ENCODE measurements around the gene IFT43. TPM values are rescaled to one million over a fixed set of nuclear protein-coding genes. Genes with fewer than 3 reads are reported as not detected.

The IFT43 gene
- total RNA-seq, 1 experiment from 2014 or later, result 20.0 TPM

DNA sequence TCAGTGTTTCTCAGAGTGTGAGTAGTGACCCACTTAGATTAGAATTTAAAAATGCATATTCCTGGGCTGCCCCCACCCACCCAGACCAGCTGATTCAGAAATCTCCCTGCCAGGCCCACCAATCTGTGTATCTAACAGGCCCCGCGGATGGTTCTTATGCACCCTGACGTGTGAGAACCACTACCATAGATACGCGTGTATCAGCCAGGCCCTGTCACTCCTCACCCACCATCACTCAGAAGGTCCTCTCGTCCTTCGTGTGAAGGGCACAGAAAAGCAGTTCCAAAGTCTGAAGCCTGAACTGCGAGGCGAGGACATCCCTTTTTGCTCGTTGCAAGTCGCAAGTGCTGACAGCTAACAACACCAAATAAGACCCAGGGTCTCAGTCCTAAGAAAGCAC, 72.4 kb downstream of the IFT43 start:
- Histone ChIP-seq H3K4me1 (ENCODE audit: control insufficient read depth, insufficient read depth, low read length) (no peaks in the 10 kb centered on the region), H3K27ac (ENCODE audit: low read length) (no peak overlapping the region), H3K36me3 (ENCODE audit: control insufficient read depth, insufficient read depth, low read length) (no peaks in the 10 kb centered on the region), H3K9me3 (ENCODE audit: control insufficient read depth, insufficient read depth, low read depth, low read length) (no peaks in the 10 kb centered on the region), H3K4me3 (ENCODE audit: low read depth in 2 of 2, low read length in 2 of 2) (no peak overlapping the region), H3K27me3 (ENCODE audit: control insufficient read depth, insufficient read depth, low read length) (no peaks in the 10 kb centered on the region)
- ATAC-seq, result no peak
- POLR2A ChIA-PET, result no interaction called here
- BruUV-seq (replicated peaks), result no TSS peak
- CTCF ChIA-PET, result no interaction called here
- in situ Hi-C loops (cut with HindIII; ENCODE audit: low pct_unique_long_range_greater_than_20kb, low sequenced_read_pairs), result no loop called here
- intact Hi-C loops (cut with micrococcal nuclease; ENCODE audit: unreplicated experiment), result loop anchor here (10.0 kb wide), 1 partner anchor 297 kb away; no protein-coding TSS in a partner anchor
- TF ChIP-seq, protein P1, sequence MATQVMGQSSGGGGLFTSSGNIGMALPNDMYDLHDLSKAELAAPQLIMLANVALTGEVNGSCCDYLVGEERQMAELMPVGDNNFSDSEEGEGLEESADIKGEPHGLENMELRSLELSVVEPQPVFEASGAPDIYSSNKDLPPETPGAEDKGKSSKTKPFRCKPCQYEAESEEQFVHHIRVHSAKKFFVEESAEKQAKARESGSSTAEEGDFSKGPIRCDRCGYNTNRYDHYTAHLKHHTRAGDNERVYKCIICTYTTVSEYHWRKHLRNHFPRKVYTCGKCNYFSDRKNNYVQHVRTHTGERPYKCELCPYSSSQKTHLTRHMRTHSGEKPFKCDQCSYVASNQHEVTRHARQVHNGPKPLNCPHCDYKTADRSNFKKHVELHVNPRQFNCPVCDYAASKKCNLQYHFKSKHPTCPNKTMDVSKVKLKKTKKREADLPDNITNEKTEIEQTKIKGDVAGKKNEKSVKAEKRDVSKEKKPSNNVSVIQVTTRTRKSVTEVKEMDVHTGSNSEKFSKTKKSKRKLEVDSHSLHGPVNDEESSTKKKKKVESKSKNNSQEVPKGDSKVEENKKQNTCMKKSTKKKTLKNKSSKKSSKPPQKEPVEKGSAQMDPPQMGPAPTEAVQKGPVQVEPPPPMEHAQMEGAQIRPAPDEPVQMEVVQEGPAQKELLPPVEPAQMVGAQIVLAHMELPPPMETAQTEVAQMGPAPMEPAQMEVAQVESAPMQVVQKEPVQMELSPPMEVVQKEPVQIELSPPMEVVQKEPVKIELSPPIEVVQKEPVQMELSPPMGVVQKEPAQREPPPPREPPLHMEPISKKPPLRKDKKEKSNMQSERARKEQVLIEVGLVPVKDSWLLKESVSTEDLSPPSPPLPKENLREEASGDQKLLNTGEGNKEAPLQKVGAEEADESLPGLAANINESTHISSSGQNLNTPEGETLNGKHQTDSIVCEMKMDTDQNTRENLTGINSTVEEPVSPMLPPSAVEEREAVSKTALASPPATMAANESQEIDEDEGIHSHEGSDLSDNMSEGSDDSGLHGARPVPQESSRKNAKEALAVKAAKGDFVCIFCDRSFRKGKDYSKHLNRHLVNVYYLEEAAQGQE (IDR thresholded peaks at IDR 0.05; ENCODE audit: insufficient read depth in 1 of 2, low read depth in 2 of 2, low read length in 1 of 2), result no peak
- no peak for TF ChIP-seq POLR2AphosphoS5 (IDR thresholded peaks at IDR 0.05; ENCODE audit: low read depth, low read length)
- no peak for TF ChIP-seq SIN3A (IDR thresholded peaks at IDR 0.05; ENCODE audit: borderline replicate concordance, insufficient read depth, low read depth, low read length)
- TF ChIP-seq, protein P2, sequence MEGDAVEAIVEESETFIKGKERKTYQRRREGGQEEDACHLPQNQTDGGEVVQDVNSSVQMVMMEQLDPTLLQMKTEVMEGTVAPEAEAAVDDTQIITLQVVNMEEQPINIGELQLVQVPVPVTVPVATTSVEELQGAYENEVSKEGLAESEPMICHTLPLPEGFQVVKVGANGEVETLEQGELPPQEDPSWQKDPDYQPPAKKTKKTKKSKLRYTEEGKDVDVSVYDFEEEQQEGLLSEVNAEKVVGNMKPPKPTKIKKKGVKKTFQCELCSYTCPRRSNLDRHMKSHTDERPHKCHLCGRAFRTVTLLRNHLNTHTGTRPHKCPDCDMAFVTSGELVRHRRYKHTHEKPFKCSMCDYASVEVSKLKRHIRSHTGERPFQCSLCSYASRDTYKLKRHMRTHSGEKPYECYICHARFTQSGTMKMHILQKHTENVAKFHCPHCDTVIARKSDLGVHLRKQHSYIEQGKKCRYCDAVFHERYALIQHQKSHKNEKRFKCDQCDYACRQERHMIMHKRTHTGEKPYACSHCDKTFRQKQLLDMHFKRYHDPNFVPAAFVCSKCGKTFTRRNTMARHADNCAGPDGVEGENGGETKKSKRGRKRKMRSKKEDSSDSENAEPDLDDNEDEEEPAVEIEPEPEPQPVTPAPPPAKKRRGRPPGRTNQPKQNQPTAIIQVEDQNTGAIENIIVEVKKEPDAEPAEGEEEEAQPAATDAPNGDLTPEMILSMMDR (IDR thresholded peaks at IDR 0.05), result no peak
- no peak for TF ChIP-seq TCF7L2 (IDR thresholded peaks at IDR 0.05; ENCODE audit: low read depth, low read length)
- no peak for DNase-seq (ENCODE audit: low read depth, low spot score)

DNA sequence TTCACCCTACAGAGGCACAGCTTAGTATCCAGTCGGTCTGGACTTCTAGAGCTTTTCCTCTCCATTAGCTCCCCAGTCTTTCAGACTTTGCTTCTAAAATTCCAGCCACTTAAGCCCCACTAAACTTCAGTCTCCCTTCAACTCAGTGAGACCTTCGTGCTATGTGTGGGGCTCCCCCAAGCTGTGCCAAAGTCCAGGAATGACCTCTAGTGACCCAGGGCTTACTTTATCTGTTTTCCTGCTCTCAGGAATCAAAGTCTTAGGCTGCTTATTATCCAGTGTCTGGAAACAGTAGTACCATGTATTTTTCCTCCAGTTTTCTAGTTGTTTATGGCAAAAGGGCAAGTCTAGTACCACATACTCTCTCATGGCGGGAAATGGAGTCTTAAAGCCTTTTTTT, 77.8 kb downstream of the IFT43 start:
- Histone ChIP-seq H3K36me3 (ENCODE audit: control insufficient read depth, insufficient read depth, low read length) (no peaks in the 10 kb centered on the region), H3K4me3 (ENCODE audit: low read depth in 2 of 2, low read length in 2 of 2) (no peak overlapping the region), H3K27ac (ENCODE audit: low read length) (no peak overlapping the region), H3K4me1 (ENCODE audit: control insufficient read depth, insufficient read depth, low read length) (no peaks in the 10 kb centered on the region), H3K27me3 (ENCODE audit: control insufficient read depth, insufficient read depth, low read length) (no peaks in the 10 kb centered on the region), H3K9me3 (ENCODE audit: control insufficient read depth, insufficient read depth, low read depth, low read length) (no peaks in the 10 kb centered on the region)
- intact Hi-C loops (cut with micrococcal nuclease; ENCODE audit: unreplicated experiment) (no loop called here), in situ Hi-C loops (cut with HindIII; ENCODE audit: low pct_unique_long_range_greater_than_20kb, low sequenced_read_pairs) (no loop called here)
- no peak for ATAC-seq
- POLR2A ChIA-PET, result no interaction called here
- CTCF ChIA-PET, result no interaction called here
- TF ChIP-seq SIN3A (IDR thresholded peaks at IDR 0.05; ENCODE audit: borderline replicate concordance, insufficient read depth, low read depth, low read length) (no peak), TCF7L2 (IDR thresholded peaks at IDR 0.05; ENCODE audit: low read depth, low read length) (no peak), POLR2AphosphoS5 (IDR thresholded peaks at IDR 0.05; ENCODE audit: low read depth, low read length) (no peak)
- TF ChIP-seq, protein P1 (IDR thresholded peaks at IDR 0.05; ENCODE audit: insufficient read depth in 1 of 2, low read depth in 2 of 2, low read length in 1 of 2), result no peak
- TF ChIP-seq, protein P2 (IDR thresholded peaks at IDR 0.05), result no peak
- BruUV-seq (replicated peaks), result no TSS peak
- DNase-seq (ENCODE audit: low read depth, low spot score), result no peak

Data from Panc1 (cell line).